Loucy (cell line): ENCODE results near the gene SEL1L3.
A peak's percentile ranks its signal among the peaks of the same experiment; 100 is the strongest.

Source experiments
- H2AFZ ChIP-seq: fragments of 200-600 bp; sonication (generic); 2 replicates; pipeline ENCODE4 v1.6.0; 2016; ENCODE audit warnings: antibody characterized with exemption, mild to moderate bottlenecking, low read length, moderate library complexity
- H3F3A ChIP-seq: fragments of 200-600 bp; 2 replicates; pipeline ENCODE4 v1.6.0; 2016; ENCODE audit warnings: antibody characterized with exemption, low read depth, mild to moderate bottlenecking
- H3K27me3 ChIP-seq: fragments of 200-600 bp; sonication (generic); 2 replicates; pipeline ENCODE4 v1.6.1; 2014; ENCODE audit warnings: low read length, mild to moderate bottlenecking; ENCODE audit not compliant: insufficient read depth, poor library complexity, severe bottlenecking
- H3K36me3 ChIP-seq: fragments of 200-600 bp; sonication (generic); 2 replicates; pipeline ENCODE4 v1.6.1; 2016; ENCODE audit warnings: low read length; ENCODE audit not compliant: insufficient read depth
- H3K4me1 ChIP-seq: fragments of 200-600 bp; sonication (generic); 2 replicates; pipeline ENCODE4 v1.5.1; 2014; ENCODE audit warnings: low read length, mild to moderate bottlenecking; ENCODE audit not compliant: insufficient read depth, poor library complexity, severe bottlenecking
- H3K4me2 ChIP-seq: fragments of 200-600 bp; sonication (generic); 2 replicates; pipeline ENCODE4 v1.6.0; 2014; ENCODE audit warnings: antibody characterized with exemption, low read length, low read depth, mild to moderate bottlenecking; ENCODE audit not compliant: poor library complexity, severe bottlenecking
- H3K4me3 ChIP-seq: fragments of 200-600 bp; sonication (generic); 2 replicates; pipeline ENCODE4 v1.5.1; 2014; ENCODE audit warnings: low read length, mild to moderate bottlenecking, mixed read lengths; ENCODE audit not compliant: poor library complexity, severe bottlenecking
- H3K79me2 ChIP-seq: fragments of 200-600 bp; sonication (generic); 2 replicates; pipeline ENCODE4 v1.6.1; 2014; ENCODE audit warnings: low read length; ENCODE audit not compliant: insufficient read depth
- H3K9ac ChIP-seq: fragments of 200-600 bp; sonication (generic); 2 replicates; pipeline ENCODE4 v1.6.0; 2014; ENCODE audit warnings: mild to moderate bottlenecking, low read depth, low read length, moderate library complexity; ENCODE audit not compliant: poor library complexity, severe bottlenecking
- H3K9me2 ChIP-seq: fragments of 200-600 bp; sonication (generic); replicated peaks from 2 replicates; pipeline ENCODE4 v1.6.1; 2016; ENCODE audit warnings: low read depth, low read length, mixed read lengths
- H3K9me3 ChIP-seq: fragments of 200-600 bp; sonication (generic); 2 replicates; pipeline ENCODE4 v1.6.1; 2014; ENCODE audit warnings: mild to moderate bottlenecking, antibody characterized with exemption, low read length, low read depth; ENCODE audit not compliant: insufficient read depth
- H4K20me1 ChIP-seq: fragments of 200-600 bp; sonication (generic); 2 replicates; pipeline ENCODE4 v1.6.0; 2014; ENCODE audit warnings: antibody characterized with exemption, low read length, mild to moderate bottlenecking; ENCODE audit not compliant: insufficient read depth, poor library complexity, severe bottlenecking
- CTCF ChIP-seq: fragments of 200-600 bp; sonication (generic); conservative IDR thresholded peaks from 2 replicates; pipeline ENCODE4 v1.5.1; 2014; ENCODE audit warnings: mild to moderate bottlenecking, antibody characterized with exemption, low read length
- EZH2phosphoT487 ChIP-seq: fragments of 200-600 bp; IDR thresholded peaks from 2 replicates; pipeline ENCODE4 v1.6.1; 2018; ENCODE audit warnings: antibody characterized with exemption, mild to moderate bottlenecking, moderate library complexity, borderline replicate concordance

The SEL1L3 gene

GRCh38 chr4:25859429-25860148, 3.2 kb downstream of the SEL1L3 start:
- peaks cover 19% of the 10 kb centered on the region for H3K4me1 ChIP-seq
- no peaks in the 10 kb centered on the region for H3K9me3 ChIP-seq
- peak overlapping the region; percentile 47 for H3K4me2 ChIP-seq
- H3K36me3 ChIP-seq: no peaks in the 10 kb centered on the region
- no peaks in the 10 kb centered on the region for H3F3A ChIP-seq
- H3K9ac ChIP-seq: no peak overlapping the region
- no peaks in the 10 kb centered on the region for H3K27me3 ChIP-seq
- H3K4me3 ChIP-seq: no peak overlapping the region
- H2AFZ ChIP-seq: peak overlapping the region; percentile 58
- no peaks in the 10 kb centered on the region for H3K79me2 ChIP-seq
- TF ChIP-seq CTCF: no peak
- TF ChIP-seq EZH2phosphoT487: no peak
- H4K20me1 ChIP-seq: no peaks in the 10 kb centered on the region
- H3K9me2 ChIP-seq: no peaks in the 10 kb centered on the region

GRCh38 chr4:25857851-25858400, 4.9 kb downstream of the SEL1L3 start:
- H4K20me1 ChIP-seq: no peaks in the 10 kb centered on the region
- H3K9ac ChIP-seq: no peak overlapping the region
- peaks cover 21% of the 10 kb centered on the region for H3K4me1 ChIP-seq
- no peaks in the 10 kb centered on the region for H3K9me2 ChIP-seq
- no peak overlapping the region for H3K4me2 ChIP-seq
- H3F3A ChIP-seq: no peaks in the 10 kb centered on the region
- TF ChIP-seq CTCF (no peak), EZH2phosphoT487 (no peak)
- no peak overlapping the region for H2AFZ ChIP-seq
- no peak overlapping the region for H3K4me3 ChIP-seq
- no peaks in the 10 kb centered on the region for H3K36me3 ChIP-seq
- H3K27me3 ChIP-seq: no peaks in the 10 kb centered on the region
- no peaks in the 10 kb centered on the region for H3K79me2 ChIP-seq
- no peaks in the 10 kb centered on the region for H3K9me3 ChIP-seq

- TF ChIP-seq CTCF (no peak), EZH2phosphoT487 (no peak)
- Histone ChIP-seq H3F3A (no peaks in the 10 kb centered on the region), H3K9ac (no peak overlapping the region), H3K9me3 (no peaks in the 10 kb centered on the region), H2AFZ (no peak overlapping the region), H3K4me2 (no peak overlapping the region), H3K4me1 (peaks cover 21% of the 10 kb centered on the region), H3K27me3 (no peaks in the 10 kb centered on the region), H3K9me2 (no peaks in the 10 kb centered on the region), H3K4me3 (no peak overlapping the region), H3K79me2 (no peaks in the 10 kb centered on the region), H3K36me3 (no peaks in the 10 kb centered on the region), H4K20me1 (no peaks in the 10 kb centered on the region)
Measured at GRCh38 chr4:25857403-25857802, 5.4 kb downstream of the SEL1L3 start.
